Endothelial cell of umbilical vein (primary cell): ENCODE data around the gene TFF3.

ENCODE experiments used
- CTCF ChIP-seq, 2 donors: IDR thresholded peaks; 1 replicate in 1 of 2; 2 replicates in 1 of 2; pipeline ENCODE4 v1.5.1; 2011; ENCODE audit warnings: low read length in 2 of 2, mild to moderate bottlenecking in 2 of 2, moderate library complexity in 2 of 2, control low read depth in 1 of 2, inconsistent platforms in 1 of 2, low read depth in 1 of 2; ENCODE audit not compliant: insufficient read depth in 1 of 2; ENCODE audit errors: extremely low read depth in 1 of 2
- MYC ChIP-seq: IDR thresholded peaks from one replicate; pipeline ENCODE4 v1.6.1; 2011; ENCODE audit warnings: mild to moderate bottlenecking, low read depth, low read length

- TF ChIP-seq MYC (no peak), CTCF (IDR thresholded peaks at IDR 0.05; ENCODE audit: extremely low read depth in 1 of 2, insufficient read depth in 1 of 2, low read depth in 1 of 2, low read length in 2 of 2) (no peak)
Measured at GRCh38 chr21:42308914-42309752, 6.1 kb downstream of the TFF3 start.
